WTC11 (cell line): Measurements from ENCODE around the gene XBP1. TPM values are rescaled to one million over a fixed set of nuclear protein-coding genes. Genes with fewer than 3 reads are reported as not detected.

Experiments
- ATAC-seq: fragments of 200-7000 bp; cut with Tn5 transposase; 2 replicates; pipeline ENCODE4 v1.10.0; 2021; ENCODE audit warnings: mild to moderate bottlenecking, moderate library complexity
- Bru-seq: library from RNA; stranded (reverse); fragments of 400-500 nt; gene quantifications from one replicate; lab custom pipeline; 2021; lab: Mats Ljungman, UMichigan
- CTCF ChIA-PET: fragments of 300-600 bp; sonication (Branson Sonifier 250); formaldehyde crosslinking; loops from one replicate; lab custom pipeline; 2021; ENCODE audit warnings: antibody characterized with exemption; lab: Charles Lee
- POLR2A ChIA-PET: fragments of 350-600 bp; sonication (Branson Sonifier 250); formaldehyde crosslinking; loops from one replicate; lab custom pipeline; 2021; ENCODE audit warnings: antibody characterized with exemption; lab: Charles Lee
- DNase-seq: peaks from one replicate; pipeline ENCODE4 v3.0.0; 2021; ENCODE audit warnings: low spot score
- H3K27ac Mint-ChIP-seq: 2 replicates; pipeline ENCODE4 v1.8.0; 2021; ENCODE audit warnings: mixed read lengths
- H3K27me3 Mint-ChIP-seq: 2 replicates; pipeline ENCODE4 v1.8.0; 2021; ENCODE audit warnings: low read depth, mild to moderate bottlenecking, moderate library complexity, mixed read lengths
- H3K36me3 Mint-ChIP-seq: 2 replicates; pipeline ENCODE4 v1.8.0; 2021; ENCODE audit warnings: mixed read lengths
- H3K4me1 Mint-ChIP-seq: 2 replicates; pipeline ENCODE4 v1.8.0; 2022; ENCODE audit warnings: mixed read lengths
- H3K4me3 Mint-ChIP-seq: 2 replicates; pipeline ENCODE4 v1.8.0; 2021; ENCODE audit warnings: mild to moderate bottlenecking, moderate library complexity, mixed read lengths
- H3K9me3 Mint-ChIP-seq: 2 replicates; pipeline ENCODE4 v1.8.0; 2021; ENCODE audit warnings: mixed read lengths
- CBFB ChIP-seq: sonication (generic); formaldehyde crosslinking; IDR thresholded peaks from 2 replicates; pipeline ENCODE4 v1.8.1; 2022; ENCODE audit warnings: mild to moderate bottlenecking, low read depth, missing genetic modification reagents
- ELF4 ChIP-seq: sonication (generic); formaldehyde crosslinking; IDR thresholded peaks from 2 replicates; pipeline ENCODE4 v1.8.1; 2022; ENCODE audit warnings: low read depth, mild to moderate bottlenecking, moderate library complexity, missing genetic modification reagents
- ETV6 ChIP-seq: sonication (generic); formaldehyde crosslinking; IDR thresholded peaks from 2 replicates; pipeline ENCODE4 v1.8.1; 2022; ENCODE audit warnings: mild to moderate bottlenecking, missing genetic modification reagents
- FOXP1 ChIP-seq: sonication (generic); formaldehyde crosslinking; IDR thresholded peaks from 2 replicates; pipeline ENCODE4 v1.8.0; 2022; ENCODE audit warnings: missing genetic modification reagents, mild to moderate bottlenecking, moderate library complexity, borderline replicate concordance
- KAT7 ChIP-seq: sonication (generic); formaldehyde crosslinking; IDR thresholded peaks from 2 replicates; pipeline ENCODE4 v1.8.1; 2023; ENCODE audit warnings: missing genetic modification reagents, mild to moderate bottlenecking, borderline replicate concordance
- MYBL2 ChIP-seq: sonication (generic); formaldehyde crosslinking; IDR thresholded peaks from 2 replicates; pipeline ENCODE4 v1.8.1; 2023; ENCODE audit warnings: mild to moderate bottlenecking, moderate library complexity, missing genetic modification reagents
- NFATC4 ChIP-seq: fragments of 250-450 bp; sonication (Bioruptor Pico); IDR thresholded peaks from 2 replicates; pipeline ENCODE4 v1.9.0; 2021; ENCODE audit warnings: mild to moderate bottlenecking
- OVOL2 ChIP-seq: fragments of 250-450 bp; sonication (Bioruptor Pico); IDR thresholded peaks from 2 replicates; pipeline ENCODE4 v1.9.0; 2021; ENCODE audit warnings: mild to moderate bottlenecking, borderline replicate concordance
- PRRX2 ChIP-seq: fragments of 250-450 bp; sonication (Bioruptor Pico); IDR thresholded peaks from 2 replicates; pipeline ENCODE4 v1.8.0; 2021; ENCODE audit warnings: mild to moderate bottlenecking
- RELA ChIP-seq: sonication (generic); formaldehyde crosslinking; IDR thresholded peaks from 2 replicates; pipeline ENCODE4 v1.8.1; 2022; ENCODE audit warnings: missing genetic modification reagents, mild to moderate bottlenecking, borderline replicate concordance
- SP1 ChIP-seq: sonication (generic); formaldehyde crosslinking; conservative IDR thresholded peaks from 2 replicates; pipeline ENCODE4 v1.8.1; 2022; ENCODE audit warnings: missing genetic modification reagents
- TEAD4 ChIP-seq: sonication (generic); formaldehyde crosslinking; IDR thresholded peaks from 2 replicates; pipeline ENCODE4 v1.8.0; 2022; ENCODE audit warnings: mild to moderate bottlenecking, missing genetic modification reagents
- TP53 ChIP-seq: sonication (generic); formaldehyde crosslinking; IDR thresholded peaks from 2 replicates; pipeline ENCODE4 v1.8.1; 2023; ENCODE audit warnings: mild to moderate bottlenecking, missing genetic modification reagents
- ZNF138 ChIP-seq: sonication (generic); formaldehyde crosslinking; conservative IDR thresholded peaks from 2 replicates; pipeline ENCODE4 v1.8.1; 2022; ENCODE audit warnings: mild to moderate bottlenecking, moderate library complexity, missing genetic modification reagents
- long read RNA-seq, 3 experiments: library from RNA in 1 of 3; library from capped mRNA in 1 of 3; library from polyadenylated mRNA in 1 of 3; unstranded in 2 of 3; stranded (forward) in 1 of 3; transcript quantifications; one replicate each; pipeline ENCODE4 v2.0.0, GENCODE V29; 2021
- total RNA-seq: library from RNA; stranded (reverse); gene quantifications from 3 replicates; pipeline ENCODE4 v1.2.3, GENCODE V29; 2021
- TF ChIP-seq, protein P1 (sequence below): fragments of 250-450 bp; sonication (Bioruptor Pico); IDR thresholded peaks from 2 replicates; pipeline ENCODE4 v1.9.0; 2021; ENCODE audit warnings: moderate library complexity, mild to moderate bottlenecking, inconsistent platforms, borderline replicate concordance
- TF ChIP-seq, protein P2 (sequence below): sonication (generic); formaldehyde crosslinking; IDR thresholded peaks from 2 replicates; pipeline ENCODE4 v1.8.0; 2022; ENCODE audit warnings: mild to moderate bottlenecking, missing genetic modification reagents
- TF ChIP-seq, protein P3 (sequence below): sonication (generic); formaldehyde crosslinking; IDR thresholded peaks from 2 replicates; pipeline ENCODE4 v1.8.1; 2022; ENCODE audit warnings: mild to moderate bottlenecking, moderate library complexity, missing genetic modification reagents
- TF ChIP-seq, protein P4 (sequence below): sonication (generic); formaldehyde crosslinking; IDR thresholded peaks from 2 replicates; pipeline ENCODE4 v1.8.1; 2023; ENCODE audit warnings: mild to moderate bottlenecking, missing genetic modification reagents, moderate library complexity
- TF ChIP-seq, protein P5 (sequence below): sonication (generic); formaldehyde crosslinking; IDR thresholded peaks from 2 replicates; pipeline ENCODE4 v1.8.1; 2022; ENCODE audit warnings: low read depth, mild to moderate bottlenecking, moderate library complexity, missing genetic modification reagents, borderline replicate concordance
- TF ChIP-seq, protein P6 (sequence below): sonication (generic); formaldehyde crosslinking; IDR thresholded peaks from 2 replicates; pipeline ENCODE4 v1.8.1; 2023; ENCODE audit warnings: mild to moderate bottlenecking, moderate library complexity, missing genetic modification reagents
- TF ChIP-seq, protein P7 (sequence below): sonication (generic); formaldehyde crosslinking; IDR thresholded peaks from 2 replicates; pipeline ENCODE4 v1.8.0; 2022; ENCODE audit warnings: mild to moderate bottlenecking, missing genetic modification reagents
- TF ChIP-seq, protein P8 (sequence below): sonication (generic); formaldehyde crosslinking; IDR thresholded peaks from 2 replicates; pipeline ENCODE4 v1.8.0; 2023; ENCODE audit warnings: missing genetic modification reagents, mild to moderate bottlenecking, borderline replicate concordance

The XBP1 gene
- total RNA-seq (104 to 127 TPM (median 107 TPM) in 3 replicates), Bru-seq, nascent RNA (percentile 98 among the genes with signal in this experiment)
- long read RNA-seq, experiment 1, transcript XBP1-206 (2 exons, 2,173 nt): minor isoform, 5 of 730 reads
- long read RNA-seq, experiment 1, transcript XBP1-201 (5 exons, 1,850 nt): major isoform, 685 of 730 reads
- long read RNA-seq, experiment 1, partial matches to known transcripts: 22 of 730 reads
- long read RNA-seq, experiment 1, other reads (novel, unspliced or antisense): 14 of 730 reads
- long read RNA-seq, experiment 2, transcript XBP1-201 (5 exons, 1,850 nt): major isoform, 150 of 207 reads
- long read RNA-seq, experiment 2, partial matches to known transcripts: 13 of 207 reads
- long read RNA-seq, experiment 2, other reads (novel, unspliced or antisense): 37 of 207 reads
- long read RNA-seq, experiment 3, transcript XBP1-204 (5 exons, 1,690 nt): major isoform, 5 of 31 reads
- long read RNA-seq, experiment 3, partial matches to known transcripts: 20 of 31 reads
- long read RNA-seq, experiment 3, other reads (novel, unspliced or antisense): 5 of 31 reads

DNA sequence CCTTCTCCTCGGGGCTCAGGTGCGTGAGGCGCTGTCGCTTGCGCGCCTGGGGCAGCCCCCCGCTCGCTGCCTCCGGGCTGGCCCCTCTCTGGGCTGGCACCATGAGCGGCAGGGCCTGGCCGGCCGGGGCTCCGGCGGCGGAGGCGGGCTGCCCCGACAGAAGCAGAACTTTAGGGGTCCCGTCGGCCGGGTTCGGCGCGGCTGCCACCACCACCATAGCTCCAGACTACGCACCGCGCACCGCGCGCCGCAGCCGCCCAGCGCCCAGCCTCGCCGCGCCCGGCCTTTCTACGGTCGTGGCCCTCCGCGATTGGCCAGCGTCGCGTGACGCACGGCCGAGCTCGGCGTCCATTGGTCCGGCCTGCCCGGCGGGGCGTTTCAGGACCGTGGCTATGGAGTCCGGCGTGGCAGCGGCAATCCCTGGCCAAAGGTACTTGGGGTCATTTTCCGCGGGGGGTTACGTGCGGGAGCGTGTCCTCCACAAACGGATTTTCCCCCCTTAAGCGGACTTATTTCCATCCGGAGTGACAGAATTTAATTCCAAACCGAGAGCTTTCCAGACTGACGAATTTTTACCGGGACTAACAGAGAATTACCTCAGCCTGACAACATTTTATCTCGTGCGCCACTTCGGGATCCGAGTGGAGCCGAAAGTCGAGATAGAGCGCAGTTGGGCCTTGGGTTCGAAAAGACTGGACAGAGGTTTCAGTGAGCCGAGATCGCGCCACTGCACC is at the start of gene XBP1:
Gene XBP1 (minus strand): TSS at position 262 of the 734 bp plus-strand sequence.
- DNase-seq (peak; percentile 91), ATAC-seq (peak; percentile 96)
- Mint-ChIP-seq H3K4me1 (peaks cover 31% of the 10 kb centered on the region), H3K36me3 (peaks cover 39% of the 10 kb centered on the region), H3K27ac (peak within 1 kb of the TSS; percentile 100), H3K9me3 (no peaks in the 10 kb centered on the region), H3K4me3 (peak within 1 kb of the TSS; percentile 80), H3K27me3 (no peaks in the 10 kb centered on the region)
- CTCF ChIA-PET: interaction anchor here (0.8 to 1.4 kb wide), 5 partner anchors 28 to 445 kb away, joined by 3 to 7 read pairs (median 3); no protein-coding TSS in a partner anchor
- POLR2A ChIA-PET: interaction anchor here (0.6 to 2.6 kb wide), 12 partner anchors 8 to 828 kb away, joined by 3 to 9 read pairs (median 4); partner anchors contain the start of genes CCDC117, CHEK2 and HSCB
- TF ChIP-seq, protein P1, sequence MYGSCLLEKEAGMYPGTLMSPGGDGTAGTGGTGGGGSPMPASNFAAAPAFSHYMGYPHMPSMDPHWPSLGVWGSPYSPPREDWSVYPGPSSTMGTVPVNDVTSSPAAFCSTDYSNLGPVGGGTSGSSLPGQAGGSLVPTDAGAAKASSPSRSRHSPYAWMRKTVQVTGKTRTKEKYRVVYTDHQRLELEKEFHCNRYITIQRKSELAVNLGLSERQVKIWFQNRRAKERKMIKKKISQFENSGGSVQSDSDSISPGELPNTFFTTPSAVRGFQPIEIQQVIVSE (CRISPR knock-in tag): no peak
- TF ChIP-seq, protein P2, sequence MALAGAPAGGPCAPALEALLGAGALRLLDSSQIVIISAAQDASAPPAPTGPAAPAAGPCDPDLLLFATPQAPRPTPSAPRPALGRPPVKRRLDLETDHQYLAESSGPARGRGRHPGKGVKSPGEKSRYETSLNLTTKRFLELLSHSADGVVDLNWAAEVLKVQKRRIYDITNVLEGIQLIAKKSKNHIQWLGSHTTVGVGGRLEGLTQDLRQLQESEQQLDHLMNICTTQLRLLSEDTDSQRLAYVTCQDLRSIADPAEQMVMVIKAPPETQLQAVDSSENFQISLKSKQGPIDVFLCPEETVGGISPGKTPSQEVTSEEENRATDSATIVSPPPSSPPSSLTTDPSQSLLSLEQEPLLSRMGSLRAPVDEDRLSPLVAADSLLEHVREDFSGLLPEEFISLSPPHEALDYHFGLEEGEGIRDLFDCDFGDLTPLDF (CRISPR knock-in tag): 0 out of 2 replicates have a peak, but pooled peaks have one; percentile 74
- TF ChIP-seq, protein P3, sequence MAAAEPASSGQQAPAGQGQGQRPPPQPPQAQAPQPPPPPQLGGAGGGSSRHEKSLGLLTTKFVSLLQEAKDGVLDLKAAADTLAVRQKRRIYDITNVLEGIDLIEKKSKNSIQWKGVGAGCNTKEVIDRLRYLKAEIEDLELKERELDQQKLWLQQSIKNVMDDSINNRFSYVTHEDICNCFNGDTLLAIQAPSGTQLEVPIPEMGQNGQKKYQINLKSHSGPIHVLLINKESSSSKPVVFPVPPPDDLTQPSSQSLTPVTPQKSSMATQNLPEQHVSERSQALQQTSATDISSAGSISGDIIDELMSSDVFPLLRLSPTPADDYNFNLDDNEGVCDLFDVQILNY (CRISPR knock-in tag): peak; percentile 67
- peak; percentile 64; the same call in 1 of the 2 replicates for TF ChIP-seq ETV6
- TF ChIP-seq, protein P4, sequence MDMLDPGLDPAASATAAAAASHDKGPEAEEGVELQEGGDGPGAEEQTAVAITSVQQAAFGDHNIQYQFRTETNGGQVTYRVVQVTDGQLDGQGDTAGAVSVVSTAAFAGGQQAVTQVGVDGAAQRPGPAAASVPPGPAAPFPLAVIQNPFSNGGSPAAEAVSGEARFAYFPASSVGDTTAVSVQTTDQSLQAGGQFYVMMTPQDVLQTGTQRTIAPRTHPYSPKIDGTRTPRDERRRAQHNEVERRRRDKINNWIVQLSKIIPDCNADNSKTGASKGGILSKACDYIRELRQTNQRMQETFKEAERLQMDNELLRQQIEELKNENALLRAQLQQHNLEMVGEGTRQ (CRISPR knock-in tag): peak; percentile 78
- TF ChIP-seq ZNF138: peak; percentile 32; the same call in 1 of the 2 replicates
- TF ChIP-seq CBFB: peak; percentile 84; the same call in 1 of the 2 replicates
- TF ChIP-seq FOXP1 (CRISPR knock-in tag): peak; percentile 80; the same call in 1 of the 2 replicates
- no peak; the same call in 1 of the 2 replicates for TF ChIP-seq ELF4 (CRISPR knock-in tag)
- peak; percentile 33; the same call in 1 of the 2 replicates for TF ChIP-seq MYBL2 (CRISPR knock-in tag)
- no peak for TF ChIP-seq PRRX2 (CRISPR knock-in tag)
- no peak for TF ChIP-seq NFATC4 (CRISPR knock-in tag)
- TF ChIP-seq TEAD4 (CRISPR knock-in tag): no peak
- peak; percentile 71 for TF ChIP-seq SP1
- TF ChIP-seq, protein P5, sequence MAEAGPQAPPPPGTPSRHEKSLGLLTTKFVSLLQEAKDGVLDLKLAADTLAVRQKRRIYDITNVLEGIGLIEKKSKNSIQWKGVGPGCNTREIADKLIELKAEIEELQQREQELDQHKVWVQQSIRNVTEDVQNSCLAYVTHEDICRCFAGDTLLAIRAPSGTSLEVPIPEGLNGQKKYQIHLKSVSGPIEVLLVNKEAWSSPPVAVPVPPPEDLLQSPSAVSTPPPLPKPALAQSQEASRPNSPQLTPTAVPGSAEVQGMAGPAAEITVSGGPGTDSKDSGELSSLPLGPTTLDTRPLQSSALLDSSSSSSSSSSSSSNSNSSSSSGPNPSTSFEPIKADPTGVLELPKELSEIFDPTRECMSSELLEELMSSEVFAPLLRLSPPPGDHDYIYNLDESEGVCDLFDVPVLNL (CRISPR knock-in tag): peak; percentile 34; the same call in 1 of the 2 replicates
- peak; percentile 61; the same call in 1 of the 2 replicates for TF ChIP-seq OVOL2 (CRISPR knock-in tag)
- 0 out of 2 replicates have a peak, but pooled peaks have one; percentile 48 for TF ChIP-seq TP53 (CRISPR knock-in tag)
- TF ChIP-seq, protein P6, sequence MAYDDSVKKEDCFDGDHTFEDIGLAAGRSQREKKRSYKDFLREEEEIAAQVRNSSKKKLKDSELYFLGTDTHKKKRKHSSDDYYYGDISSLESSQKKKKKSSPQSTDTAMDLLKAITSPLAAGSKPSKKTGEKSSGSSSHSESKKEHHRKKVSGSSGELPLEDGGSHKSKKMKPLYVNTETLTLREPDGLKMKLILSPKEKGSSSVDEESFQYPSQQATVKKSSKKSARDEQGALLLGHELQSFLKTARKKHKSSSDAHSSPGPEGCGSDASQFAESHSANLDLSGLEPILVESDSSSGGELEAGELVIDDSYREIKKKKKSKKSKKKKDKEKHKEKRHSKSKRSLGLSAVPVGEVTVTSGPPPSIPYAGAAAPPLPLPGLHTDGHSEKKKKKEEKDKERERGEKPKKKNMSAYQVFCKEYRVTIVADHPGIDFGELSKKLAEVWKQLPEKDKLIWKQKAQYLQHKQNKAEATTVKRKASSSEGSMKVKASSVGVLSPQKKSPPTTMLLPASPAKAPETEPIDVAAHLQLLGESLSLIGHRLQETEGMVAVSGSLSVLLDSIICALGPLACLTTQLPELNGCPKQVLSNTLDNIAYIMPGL: peak; percentile 96
- TF ChIP-seq KAT7 (CRISPR knock-in tag): peak; percentile 89; the same call in 1 of the 2 replicates
- TF ChIP-seq, protein P7, sequence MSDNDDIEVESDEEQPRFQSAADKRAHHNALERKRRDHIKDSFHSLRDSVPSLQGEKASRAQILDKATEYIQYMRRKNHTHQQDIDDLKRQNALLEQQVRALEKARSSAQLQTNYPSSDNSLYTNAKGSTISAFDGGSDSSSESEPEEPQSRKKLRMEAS (CRISPR knock-in tag): peak; percentile 81
- TF ChIP-seq, protein P8, sequence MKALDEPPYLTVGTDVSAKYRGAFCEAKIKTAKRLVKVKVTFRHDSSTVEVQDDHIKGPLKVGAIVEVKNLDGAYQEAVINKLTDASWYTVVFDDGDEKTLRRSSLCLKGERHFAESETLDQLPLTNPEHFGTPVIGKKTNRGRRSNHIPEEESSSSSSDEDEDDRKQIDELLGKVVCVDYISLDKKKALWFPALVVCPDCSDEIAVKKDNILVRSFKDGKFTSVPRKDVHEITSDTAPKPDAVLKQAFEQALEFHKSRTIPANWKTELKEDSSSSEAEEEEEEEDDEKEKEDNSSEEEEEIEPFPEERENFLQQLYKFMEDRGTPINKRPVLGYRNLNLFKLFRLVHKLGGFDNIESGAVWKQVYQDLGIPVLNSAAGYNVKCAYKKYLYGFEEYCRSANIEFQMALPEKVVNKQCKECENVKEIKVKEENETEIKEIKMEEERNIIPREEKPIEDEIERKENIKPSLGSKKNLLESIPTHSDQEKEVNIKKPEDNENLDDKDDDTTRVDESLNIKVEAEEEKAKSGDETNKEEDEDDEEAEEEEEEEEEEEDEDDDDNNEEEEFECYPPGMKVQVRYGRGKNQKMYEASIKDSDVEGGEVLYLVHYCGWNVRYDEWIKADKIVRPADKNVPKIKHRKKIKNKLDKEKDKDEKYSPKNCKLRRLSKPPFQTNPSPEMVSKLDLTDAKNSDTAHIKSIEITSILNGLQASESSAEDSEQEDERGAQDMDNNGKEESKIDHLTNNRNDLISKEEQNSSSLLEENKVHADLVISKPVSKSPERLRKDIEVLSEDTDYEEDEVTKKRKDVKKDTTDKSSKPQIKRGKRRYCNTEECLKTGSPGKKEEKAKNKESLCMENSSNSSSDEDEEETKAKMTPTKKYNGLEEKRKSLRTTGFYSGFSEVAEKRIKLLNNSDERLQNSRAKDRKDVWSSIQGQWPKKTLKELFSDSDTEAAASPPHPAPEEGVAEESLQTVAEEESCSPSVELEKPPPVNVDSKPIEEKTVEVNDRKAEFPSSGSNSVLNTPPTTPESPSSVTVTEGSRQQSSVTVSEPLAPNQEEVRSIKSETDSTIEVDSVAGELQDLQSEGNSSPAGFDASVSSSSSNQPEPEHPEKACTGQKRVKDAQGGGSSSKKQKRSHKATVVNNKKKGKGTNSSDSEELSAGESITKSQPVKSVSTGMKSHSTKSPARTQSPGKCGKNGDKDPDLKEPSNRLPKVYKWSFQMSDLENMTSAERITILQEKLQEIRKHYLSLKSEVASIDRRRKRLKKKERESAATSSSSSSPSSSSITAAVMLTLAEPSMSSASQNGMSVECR: peak; percentile 65; the same call in 1 of the 2 replicates
- peak; percentile 59; the same call in 1 of the 2 replicates for TF ChIP-seq RELA
